C1 segment of cervical spinal cord (tissue), 14 donors: Measurements from ENCODE around the gene TRAPPC10.
A peak's percentile ranks its signal among the peaks of the same experiment; 100 is the strongest.

Source experiments
- DNase-seq, 14 donors: peaks; one replicate each; lab custom pipeline; 2025; lab: John Stamatoyannopoulos, UW

TRAPPC10 gene

DNA sequence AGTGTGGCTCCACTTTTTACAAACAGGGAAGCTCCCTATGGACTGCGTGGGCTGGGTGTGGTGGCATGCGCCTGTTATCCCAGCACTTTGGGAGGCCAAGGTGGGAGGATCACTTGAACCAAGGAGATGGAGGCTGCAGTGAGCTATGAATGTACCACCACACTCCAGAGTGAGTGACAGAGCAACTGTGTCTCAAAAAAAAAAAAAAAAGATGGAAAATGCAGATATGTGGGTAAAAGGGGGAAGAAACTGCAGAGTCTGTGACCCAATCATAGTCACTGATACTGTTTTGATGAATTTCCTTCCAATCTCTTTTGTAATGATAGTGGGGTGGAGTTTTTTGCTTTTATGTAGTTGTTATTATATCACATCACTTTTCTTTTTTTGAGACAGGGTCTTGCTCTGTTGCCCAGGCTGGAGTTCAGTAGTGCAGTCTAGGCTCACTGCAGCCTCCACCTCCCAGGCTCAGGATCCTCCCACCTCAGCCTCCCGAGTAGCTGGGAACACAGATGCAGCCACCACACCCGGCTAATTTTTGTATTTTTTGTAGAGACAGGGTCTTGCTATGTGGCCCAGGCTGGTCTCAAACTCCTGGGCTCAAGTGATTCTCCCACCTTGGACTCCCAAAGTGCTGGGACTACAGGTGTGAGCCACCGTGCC lies 8.7 kb upstream of the TRAPPC10 start:
- no peak for DNase-seq

DNA sequence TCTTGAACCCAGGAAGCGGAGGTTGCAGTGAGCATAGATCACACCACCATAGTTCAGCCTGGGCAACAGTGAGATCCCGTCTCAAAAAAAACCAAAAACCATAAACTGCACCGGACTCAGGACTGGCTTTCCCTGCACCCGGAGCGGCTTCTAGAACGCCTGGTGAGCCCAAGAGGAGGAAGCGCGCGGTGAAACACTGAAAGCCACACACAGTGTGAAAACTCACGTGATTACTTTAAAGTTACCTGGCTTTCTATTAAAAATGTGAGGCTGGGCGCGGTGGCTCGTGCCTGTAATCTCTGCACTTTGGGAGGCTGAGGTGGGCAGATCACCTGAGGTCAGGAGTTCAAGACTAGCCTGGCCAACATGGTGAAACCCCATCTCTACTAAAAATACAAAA lies 7.0 kb upstream of the TRAPPC10 start:
- DNase-seq: no peak

DNA sequence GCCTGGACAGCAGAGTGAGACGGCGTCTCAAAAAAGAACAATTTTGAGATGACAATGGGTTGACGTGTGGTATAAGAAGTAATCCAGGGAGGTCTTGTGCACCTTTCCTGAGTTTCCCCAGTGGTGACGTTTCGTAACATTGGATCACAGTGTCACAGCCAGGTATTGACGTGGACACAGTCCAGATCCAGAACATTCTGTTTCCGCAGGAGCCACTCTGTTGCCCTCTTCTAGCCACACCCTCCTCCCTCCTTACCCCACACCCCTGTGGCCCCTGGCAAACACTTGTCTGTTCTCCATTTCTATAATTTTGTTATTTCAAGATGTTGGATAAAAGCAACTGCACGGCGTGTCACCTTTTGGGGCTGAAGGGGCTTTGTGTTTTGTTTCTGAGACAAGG lies 6.5 kb upstream of the TRAPPC10 start:
- no peak for DNase-seq

DNA sequence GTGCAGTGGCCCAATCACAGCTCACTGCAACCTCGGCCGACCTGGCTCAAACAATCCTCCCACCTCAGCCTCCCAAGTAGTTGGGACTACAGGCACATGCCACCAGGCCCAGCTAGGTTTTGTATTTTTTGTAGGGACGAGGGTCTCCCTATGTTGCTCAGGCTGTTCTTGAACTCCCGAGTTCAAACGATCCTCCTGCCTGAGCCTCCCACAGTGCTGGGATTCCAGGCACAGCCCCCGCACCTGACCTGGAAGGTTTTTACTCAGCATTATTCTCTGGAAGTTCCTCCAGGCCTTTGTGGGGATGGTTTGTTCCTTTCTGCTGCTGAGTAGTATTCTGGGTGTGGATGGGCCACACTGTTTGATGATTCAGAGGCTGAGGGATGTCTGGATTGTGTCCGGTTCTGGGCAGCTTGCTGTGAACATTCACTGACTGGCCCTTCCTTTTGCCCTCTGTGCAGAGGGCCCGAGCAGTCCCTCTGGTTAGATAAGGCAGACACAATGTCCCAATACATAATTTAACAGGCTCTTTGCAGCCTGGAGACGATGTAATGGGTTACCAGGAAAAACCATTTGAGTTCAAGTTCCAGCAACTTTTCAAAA lies 6.0 kb upstream of the TRAPPC10 start:
- DNase-seq: no peak

DNA sequence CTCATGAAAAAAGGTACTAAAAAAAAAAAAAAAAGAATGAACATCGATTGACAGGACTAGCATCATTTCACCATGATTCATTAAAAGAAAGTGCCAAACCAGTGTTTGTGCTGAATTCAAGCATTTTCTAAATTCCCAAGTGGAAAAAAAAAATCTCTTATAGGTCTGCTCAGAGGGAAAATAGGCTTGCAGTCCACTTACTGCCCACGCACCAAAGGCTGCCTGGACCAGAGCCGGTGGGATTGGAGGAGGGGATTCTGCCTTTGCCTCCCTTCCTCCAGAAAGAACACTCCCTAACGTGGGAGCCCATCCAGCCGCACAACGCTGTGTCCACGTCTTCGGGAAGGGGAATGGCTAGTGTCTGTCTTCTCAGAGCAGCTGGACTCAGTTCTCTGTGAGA lies 5.5 kb upstream of the TRAPPC10 start:
- no peak for DNase-seq

DNA sequence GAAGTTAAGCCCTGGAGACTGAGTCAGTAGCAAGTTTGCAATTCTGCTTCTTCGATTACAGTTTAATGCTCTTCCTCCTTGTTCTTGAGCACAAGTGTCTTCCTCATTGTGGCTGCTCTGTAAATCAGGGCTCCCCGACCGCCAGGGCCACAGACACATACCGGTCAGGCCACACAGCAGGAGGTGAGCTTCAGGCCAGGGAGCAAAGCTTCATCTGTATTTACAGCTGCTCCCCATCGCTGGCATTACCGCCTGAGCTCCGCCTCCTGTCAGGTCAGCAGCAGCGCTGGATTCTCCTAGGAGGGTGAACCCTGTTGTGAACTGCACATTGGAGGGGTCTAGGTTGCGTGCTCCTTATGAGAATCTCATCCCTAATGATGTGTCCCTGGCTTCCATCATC lies 1.7 kb upstream of the TRAPPC10 start:
- no peak for DNase-seq

DNA sequence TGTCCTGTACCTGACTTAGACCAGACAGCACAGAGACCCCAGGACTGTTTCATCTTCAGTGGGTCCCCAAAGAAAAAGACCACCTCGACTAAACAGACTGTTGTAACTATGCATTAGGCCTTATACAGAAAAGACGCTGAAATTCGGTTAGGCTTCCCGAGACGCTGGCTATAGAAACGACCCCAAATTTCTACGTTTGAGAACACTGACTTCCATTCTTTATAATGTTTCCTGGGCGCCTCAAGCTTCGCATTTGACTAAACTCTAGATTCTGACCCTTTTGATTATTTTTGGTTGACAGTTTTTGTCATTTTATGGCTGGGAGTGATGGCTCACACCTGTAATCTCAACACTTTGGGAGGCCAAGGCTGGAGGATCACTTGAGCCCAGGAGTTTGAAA lies 986 bp upstream of the TRAPPC10 start:
- DNase-seq: no peak

DNA sequence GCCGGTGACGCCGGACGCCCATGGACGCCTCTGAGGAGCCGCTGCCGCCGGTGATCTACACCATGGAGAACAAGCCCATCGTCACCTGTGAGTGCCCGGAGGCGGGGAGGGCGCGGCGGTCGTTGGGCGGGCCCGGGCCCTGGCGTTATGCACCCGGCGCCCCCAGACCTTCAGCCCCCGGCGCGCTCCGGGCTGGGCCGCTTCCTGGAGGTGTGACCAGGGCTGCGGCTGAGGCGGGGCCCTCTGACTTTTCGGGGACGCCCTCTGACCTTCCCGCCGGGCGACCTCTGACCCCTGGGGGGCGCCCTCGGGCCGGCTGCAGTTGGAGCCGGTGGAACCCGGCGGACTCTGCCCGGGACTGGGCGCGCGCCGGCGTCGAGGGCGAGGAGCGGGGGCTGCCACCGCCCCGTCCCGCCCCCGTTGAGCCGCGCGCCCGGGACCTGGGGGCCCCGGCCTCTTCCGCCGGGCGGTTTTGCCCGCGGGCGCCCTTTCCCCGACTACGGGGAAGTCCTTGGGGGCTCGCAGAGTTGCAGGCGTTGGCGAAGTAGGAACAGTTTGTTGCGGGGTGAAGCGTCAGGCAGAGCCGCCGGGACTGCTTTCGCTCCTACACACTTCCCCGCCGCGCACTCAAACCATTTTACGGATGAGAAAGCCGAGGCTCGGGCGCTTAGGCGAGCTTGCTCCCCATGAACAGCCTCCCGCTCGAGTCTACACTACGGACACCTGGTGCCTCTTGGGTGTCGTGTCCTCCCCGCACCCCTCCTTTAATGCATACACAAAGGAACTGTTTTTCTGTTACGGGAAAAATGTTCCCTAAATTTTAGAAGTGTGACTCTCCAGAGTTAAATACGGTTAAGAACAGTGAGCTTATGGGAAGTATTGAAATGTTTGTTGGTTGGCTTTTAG lies 618 bp downstream of the TRAPPC10 start:
- peak in 11 of 14 donors; percentile 36 to 86 (median 68) for DNase-seq

DNA sequence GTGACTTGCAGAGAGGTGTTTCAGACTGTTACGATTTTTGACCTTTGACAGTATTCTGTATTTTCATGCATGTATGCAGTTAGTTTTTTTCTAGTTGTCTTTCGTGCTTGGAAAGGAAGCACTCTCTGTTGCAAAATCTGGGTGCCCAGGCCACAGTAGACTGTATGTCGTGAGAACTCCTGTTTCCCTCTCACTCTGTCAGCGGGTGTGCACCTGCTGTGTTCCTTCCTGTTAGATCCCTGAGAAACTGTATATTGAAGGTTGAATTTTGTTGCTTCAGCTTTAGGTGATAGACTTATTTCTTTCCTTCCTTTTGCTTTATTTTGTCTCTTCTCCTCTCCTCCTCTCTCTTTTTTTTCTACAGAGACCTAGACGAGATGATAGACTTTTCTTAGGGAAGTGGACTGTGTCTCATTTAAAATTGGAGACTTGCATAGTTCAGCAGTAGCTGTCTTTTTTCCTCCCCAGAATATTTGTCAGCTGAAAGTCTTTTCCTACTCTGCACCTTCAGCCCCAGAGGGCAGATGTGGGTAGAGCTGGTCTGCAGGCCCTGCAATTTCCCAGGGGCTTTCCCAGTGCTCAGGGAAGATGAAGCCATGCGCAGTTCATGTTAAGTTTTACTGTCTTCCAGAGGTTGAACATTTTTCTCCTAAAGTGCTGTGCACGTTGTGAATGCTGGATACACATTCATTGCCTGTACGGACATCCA lies 1.4 kb downstream of the TRAPPC10 start:
- no peak for DNase-seq

DNA sequence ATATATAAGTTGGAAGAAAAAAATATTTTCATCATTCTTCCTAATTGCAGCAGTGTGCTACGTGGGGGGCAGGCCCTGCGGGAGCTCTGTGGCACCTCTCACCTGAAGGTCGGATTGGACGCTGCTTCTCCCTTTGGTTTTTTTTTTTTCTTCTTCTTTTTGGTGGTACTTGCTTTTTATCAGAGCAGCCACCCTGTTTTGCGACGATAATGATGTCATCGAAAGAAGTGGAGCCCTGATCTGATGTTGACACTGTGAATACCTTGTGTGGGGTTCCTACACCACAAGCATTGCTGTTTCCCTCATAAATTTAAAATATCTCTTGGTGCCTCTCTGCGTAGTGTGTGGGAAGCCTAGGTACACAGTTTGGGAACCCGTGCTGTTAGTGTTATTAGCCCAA lies 5.5 kb downstream of the TRAPPC10 start:
- DNase-seq: no peak

DNA sequence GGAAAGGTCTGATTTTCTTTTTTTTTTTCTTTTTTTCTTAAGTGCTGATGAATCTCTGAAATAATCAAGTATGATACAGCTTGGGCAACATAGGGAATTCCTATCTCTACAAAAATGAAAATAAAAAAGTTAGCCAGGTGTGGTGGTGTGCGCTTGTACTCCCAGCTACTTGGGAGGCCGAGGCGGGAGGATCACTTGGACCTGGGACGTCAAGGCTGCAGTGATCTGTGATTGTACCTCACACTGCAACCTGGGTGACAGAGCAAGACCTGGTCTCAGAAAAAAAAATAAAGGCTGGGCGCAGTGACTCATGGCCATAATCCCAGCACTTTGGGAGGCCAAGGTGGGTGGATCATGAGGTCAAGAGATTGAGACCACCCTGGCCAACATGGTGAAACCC lies 6.0 kb downstream of the TRAPPC10 start:
- no peak for DNase-seq

DNA sequence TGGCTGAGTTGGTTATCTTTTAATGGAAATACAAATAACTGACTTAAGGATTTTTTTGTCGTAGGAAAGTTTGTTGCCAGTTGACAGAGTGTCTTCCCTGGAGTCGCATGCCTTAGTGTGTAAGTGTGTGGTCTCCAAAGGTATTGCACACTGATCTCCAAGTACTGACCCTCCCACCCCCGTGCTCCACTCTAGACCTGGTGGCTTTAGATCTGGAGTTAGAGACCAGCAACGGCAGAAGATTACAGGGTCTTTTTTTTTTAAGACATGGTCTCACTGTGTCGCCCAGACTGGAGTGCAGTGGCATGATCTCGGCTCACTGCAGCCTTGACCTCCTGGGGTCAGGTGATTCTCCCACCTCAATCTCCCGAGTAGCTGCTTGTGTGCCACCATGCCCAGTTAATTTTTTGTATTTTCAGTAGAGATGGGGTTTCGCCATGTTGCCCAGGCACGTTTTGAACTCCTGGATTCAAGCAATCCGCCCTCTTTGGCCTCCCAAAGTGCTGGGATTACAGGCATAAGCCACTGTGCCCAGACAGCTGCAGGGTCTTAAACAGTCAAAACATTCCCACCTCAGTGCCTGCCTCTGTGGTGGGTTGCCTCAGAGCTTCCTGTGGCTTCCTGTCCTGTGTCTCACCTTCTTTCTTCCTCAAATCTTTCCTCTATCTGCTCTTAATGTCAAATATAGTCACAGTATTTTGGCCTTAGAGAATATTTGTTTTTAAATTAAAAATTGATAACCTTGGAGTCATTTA lies 6.9 kb downstream of the TRAPPC10 start:
- no peak for DNase-seq

DNA sequence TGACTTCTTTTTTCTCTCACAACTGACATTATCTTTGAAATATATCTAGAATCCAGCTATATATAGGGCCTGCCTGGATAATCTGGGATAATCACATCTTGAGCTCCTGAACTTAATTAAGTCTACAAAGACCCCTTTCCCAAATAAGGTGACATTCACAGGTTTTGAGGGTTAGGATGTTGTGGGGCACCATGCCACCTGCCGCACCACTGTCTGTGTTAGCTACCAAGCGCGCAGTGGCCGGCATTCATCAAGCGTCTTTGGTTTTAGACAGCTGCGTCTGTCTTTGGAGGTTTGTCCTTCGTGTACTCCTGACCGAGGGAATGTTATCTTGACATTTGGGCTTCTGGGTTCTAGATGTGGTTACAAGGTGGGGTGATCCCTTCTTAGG lies 7.5 kb downstream of the TRAPPC10 start:
- no peak for DNase-seq

DNA sequence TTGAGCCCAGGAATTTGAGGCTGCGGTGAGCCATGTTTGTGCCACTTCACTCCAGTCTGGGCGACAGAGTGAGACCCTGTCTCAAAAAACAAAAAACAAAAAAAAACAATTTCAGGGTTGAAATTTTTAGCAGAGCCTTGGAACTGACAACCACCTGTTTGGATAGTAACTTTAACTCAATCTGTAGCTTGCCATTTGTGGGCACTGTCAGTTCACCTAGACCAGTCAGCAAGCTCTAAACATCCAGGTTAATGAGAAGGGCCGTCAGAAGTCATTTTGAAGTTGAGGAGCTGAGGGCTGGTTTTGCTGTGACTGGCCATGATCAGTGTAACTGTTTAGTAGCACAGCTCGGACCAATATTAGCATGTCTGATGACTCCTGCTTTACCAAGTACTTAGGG lies 8.4 kb downstream of the TRAPPC10 start:
- no peak for DNase-seq

DNA sequence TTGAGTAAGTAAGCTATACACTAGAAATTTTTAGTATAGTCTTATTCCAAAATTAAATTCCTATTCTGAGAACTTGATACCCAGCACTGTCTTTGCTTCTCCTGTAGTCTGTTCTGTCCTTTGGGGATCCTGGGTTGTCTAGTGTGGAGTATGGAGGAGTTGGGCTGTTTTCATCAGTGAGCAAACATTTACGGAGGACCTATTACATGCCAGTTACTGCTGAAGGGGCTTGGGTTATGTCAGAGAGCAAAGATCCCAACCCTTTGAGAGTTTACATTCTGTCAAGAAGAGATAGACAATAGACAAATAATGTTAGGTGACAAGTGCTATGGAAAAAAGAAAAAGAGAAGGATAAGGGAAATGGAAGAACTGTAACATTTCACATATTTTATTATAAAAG lies 9.0 kb downstream of the TRAPPC10 start:
- DNase-seq: no peak

DNA sequence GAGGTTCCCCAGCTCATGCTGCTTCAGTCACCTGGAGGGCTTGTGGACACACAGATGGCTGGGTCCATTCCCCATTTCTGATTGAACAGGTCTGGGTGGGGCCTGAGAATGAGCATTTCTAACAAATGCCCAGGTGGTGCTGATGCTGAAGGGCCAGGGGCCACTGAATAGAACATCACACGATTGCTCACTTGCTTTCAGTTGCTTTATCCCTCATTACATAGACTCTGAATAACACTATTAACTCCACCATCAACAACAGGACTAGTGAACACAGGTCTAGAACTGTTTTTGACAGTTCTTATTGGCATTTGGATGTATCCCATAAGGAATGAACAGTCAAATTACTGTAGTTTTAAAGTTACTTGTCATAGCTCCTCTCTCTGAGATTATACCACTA lies 12.1 kb downstream of the TRAPPC10 start:
- DNase-seq: no peak

DNA sequence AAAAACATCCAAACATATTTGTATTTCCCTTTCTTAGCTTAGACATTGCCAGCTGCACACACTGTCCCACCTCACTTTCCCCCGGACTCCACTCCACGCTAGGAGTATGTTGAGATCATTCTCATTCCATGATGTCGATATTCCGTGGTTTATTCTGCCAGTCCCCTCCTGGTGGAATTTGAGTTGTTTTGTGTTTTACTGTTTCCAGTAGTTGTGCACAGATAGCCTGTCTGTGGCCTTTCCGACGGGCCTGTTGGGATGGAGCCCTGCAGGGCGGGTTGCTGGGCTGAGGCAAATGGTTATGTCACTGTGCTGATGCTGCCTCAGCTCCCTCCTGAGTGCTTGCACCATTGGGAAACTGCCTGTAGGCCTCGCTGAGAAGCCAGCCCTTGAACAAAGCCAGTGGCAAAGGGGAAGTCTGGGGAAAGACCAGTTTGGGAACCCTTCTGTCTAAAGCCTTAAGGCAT lies 12.8 kb downstream of the TRAPPC10 start:
- DNase-seq: peak in 7 of 14 donors; percentile 12 to 52 (median 43)

DNA sequence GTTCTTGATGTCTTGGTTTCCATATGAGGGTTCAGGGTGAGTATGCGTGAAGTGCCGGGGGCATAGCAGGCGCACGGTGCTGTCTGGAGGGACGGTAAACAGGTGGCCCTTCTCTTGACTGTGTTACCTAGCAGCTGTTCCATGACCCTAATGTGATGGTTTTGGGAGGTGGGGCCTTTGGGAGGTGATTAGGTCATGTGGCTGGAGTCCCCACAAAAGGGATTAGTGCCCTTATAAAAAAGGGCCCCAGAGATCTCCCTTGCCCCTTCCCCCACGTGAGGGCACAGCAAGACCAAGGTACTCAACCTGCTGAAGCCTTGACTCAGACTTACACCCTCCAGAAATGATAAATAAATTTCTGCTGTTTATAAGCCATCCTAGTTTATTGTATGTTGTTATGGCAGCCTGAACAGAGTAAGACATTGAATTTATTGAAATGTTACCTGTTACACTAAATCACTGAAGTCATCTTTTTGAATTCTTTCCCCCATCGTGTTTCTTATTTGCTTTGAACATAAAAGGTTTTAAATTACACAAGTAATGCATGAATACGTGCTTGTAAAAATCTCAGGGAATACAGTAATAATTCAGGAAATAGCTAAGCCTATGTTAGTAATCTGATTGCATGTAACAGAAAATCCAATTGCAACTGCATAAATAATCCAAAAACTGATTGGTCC lies 15.6 kb downstream of the TRAPPC10 start:
- no peak for DNase-seq

DNA sequence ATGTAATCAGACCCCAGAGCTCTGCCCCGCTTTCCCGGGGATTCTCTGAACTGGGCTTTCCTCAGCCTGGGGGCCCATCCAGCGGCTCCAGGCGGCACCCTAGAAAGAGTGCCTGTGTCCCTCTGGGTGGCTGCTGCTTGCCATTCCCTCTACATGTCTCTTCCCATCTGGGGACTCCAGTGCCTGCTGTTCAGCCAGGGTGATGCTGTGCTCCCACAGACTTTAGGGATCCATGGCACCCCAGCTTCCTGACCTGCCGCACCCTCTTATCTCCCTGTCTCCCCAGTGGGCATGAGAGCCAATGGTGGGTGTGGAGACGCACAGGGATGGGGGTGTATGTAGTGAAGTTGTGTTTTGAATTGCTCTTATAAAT lies 16.2 kb downstream of the TRAPPC10 start:
- no peak for DNase-seq

DNA sequence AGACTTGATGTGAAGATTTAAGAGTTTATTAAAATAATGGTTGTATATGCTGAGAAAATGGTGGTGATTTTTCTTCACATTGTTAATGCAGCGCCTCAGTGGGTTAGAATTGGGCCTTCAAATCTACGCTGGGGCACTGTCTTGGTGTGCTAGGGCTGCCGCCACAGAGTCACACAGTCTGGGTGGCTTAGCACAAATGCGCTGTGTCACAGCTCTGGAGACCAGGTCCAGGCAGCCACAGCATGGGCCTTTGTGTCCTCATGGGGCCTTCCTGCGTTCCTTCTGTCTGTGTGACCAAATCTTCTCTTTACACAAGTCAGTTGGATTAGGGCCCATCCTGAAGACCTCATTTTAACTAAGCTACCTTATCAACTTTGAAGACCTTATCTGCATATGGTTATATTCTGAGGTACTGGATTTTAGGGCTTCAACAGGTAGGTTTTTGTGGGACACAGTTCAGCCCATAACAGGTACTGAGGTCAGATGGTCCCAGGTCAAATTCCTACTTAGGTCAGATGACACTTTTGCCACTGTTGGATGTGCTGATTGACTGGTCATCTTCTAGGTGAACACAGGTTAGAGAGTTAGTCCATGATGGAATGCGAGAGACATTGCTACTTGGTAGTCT lies 17.5 kb downstream of the TRAPPC10 start:
- no peak for DNase-seq
